GM21723 (cell line): Measurements from ENCODE around the gene PTK7.

Source experiments
- ATAC-seq: cut with Tn5 transposase; IDR thresholded peaks from one replicate; pipeline ENCODE4 v1.9.1; 2021; ENCODE audit warnings: mild to moderate bottlenecking, moderate library complexity; ENCODE audit not compliant: unreplicated experiment

Gene PTK7

GRCh38 chr6:43142101-43142500 lies 66.0 kb downstream of the PTK7 start:
- ATAC-seq, result no peak

GRCh38 chr6:43143235-43144128 lies 67.4 kb downstream of the PTK7 start:
- ATAC-seq, result peak; percentile 81

GRCh38 chr6:43144879-43145278 lies 68.8 kb downstream of the PTK7 start:
- ATAC-seq, result no peak

GRCh38 chr6:43146261-43146660 lies 70.1 kb downstream of the PTK7 start:
- no peak for ATAC-seq

DNA sequence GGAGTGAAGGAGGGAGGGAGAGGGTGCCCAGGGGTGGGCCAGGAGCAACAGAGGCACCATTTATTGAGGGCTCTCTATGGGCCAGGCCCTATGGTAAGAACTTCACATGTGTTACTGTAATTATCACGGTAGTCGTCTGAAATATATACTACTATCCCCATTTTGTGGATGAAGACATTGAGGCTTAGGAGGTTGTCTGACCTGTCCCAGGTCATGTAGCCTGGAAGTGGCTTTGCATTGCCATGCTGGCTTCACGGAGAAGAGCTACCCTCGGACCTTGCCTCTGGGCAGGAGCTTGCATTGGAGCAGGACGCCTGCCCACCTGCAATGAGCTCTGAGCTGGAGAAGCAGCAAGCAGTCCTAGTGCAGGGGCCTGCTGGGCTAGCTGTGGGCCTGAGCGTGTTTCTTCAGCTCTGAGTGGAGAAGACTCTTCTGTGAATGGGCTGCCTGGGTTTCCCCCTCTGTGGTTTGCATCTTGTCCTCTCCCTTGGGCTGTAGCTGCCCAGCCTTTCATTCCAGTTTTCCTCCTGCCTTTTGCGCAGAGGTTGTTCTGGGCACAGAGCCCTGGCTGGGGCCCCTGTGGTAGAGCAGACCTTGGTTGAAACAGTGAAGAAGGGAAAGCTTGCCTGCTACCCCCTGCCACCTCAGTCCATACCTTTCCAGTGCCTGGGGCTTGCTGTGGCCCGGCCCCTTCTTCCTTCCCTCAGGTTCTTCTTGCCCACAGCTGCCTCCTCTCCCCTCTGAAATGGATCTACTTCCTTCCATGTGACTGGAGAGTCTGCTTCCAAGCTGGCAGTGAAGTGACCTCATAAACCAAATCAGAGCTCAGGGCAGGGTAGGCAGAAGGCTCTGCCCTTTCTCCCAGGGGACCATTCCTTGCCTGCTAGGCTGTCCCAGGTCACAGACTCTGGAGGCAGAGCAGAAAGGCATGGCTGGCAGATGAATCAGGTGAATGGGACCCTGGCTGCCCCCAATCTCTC lies 70.9 kb downstream of the PTK7 start:
- no peak for ATAC-seq

GRCh38 chr6:43147691-43148477 lies 71.8 kb downstream of the PTK7 start:
- no peak for ATAC-seq

GRCh38 chr6:43149265-43149664 lies 73.2 kb downstream of the PTK7 start:
- no peak for ATAC-seq

DNA sequence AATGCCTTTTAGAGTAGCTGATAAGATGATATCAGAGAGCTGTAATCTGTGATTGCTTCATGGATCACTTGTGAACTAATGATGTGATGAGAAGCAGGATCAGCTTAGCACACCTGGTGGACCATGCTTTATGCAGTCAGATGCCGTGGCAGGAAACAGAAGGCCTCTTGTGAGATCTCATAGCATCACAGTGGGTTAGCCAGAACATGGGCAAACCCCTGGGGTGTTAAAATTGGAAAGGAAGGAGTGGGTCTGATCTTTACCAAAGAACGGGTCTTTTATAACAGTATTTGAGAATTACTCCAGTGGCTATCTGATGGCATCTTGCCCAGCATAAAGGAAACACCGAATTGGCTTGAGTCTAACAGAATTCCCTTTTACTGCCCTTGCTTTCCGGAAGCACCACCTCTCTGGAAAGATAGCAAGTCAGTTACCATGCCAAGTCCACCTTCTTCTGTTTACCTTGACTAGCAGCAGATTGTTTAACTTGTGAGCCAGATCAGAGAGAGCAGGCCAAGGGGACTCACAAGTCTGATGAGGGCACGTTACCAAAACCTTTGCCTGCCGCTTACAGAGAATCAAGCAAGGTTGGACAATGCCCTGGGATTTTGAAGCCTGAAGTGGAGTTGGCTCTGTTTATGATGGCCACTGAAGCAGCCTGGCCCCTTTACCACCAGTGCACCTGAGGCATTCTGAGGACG lies 74.1 kb downstream of the PTK7 start:
- ATAC-seq, result no peak

- ATAC-seq, result no peak
These were observed 83.5 kb downstream of the PTK7 start for GRCh38 chr6:43159599-43159998.

GRCh38 chr6:43163899-43164298 lies 87.8 kb downstream of the PTK7 start:
- no peak for ATAC-seq

GRCh38 chr6:43170417-43170930 lies 94.4 kb downstream of the PTK7 start:
- ATAC-seq, result no peak

DNA sequence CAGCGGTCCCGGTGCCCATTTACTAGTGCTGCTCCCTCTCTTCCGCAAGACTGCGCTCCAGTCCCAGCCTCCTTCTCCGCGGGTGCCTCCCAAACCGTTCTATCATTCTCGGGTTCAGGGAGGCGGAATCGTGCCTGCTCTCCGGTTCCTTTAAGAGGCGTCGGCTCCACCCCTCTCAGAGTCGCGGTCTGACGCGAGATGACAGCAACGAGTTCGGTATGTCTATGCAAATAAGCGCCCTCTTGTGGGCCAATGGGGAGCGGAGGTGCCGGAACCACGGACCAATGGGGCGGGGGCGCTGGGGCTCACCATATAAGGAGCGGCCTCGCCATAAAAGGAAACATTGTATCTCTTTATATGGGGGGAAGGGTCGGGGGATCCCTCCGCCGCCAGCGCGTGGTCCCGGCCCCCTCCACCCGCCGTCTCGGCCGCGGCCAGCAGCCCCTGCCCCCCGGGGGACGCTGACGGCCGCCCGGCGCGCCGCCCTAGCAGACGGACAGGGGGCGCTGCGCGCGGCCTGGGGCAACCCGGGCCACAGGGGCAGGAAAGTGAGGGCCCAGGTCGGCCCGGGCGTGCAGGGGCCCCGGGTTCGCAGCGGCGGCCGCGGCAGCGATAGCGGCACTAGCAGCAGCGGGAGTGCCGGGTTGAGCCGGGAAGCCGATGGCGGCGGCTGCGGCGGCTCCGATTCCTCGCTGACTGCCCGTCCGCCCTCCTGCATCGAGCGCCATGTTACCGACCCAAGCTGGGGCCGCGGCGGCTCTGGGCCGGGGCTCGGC lies 95.0 kb downstream of the PTK7 start, which contains the start of gene SRF:
SRF (plus strand) TSS at position 339 of the 776 bp plus-strand sequence; CDS start at position 727, 388 bp downstream.
- peak; percentile 54 for ATAC-seq

DNA sequence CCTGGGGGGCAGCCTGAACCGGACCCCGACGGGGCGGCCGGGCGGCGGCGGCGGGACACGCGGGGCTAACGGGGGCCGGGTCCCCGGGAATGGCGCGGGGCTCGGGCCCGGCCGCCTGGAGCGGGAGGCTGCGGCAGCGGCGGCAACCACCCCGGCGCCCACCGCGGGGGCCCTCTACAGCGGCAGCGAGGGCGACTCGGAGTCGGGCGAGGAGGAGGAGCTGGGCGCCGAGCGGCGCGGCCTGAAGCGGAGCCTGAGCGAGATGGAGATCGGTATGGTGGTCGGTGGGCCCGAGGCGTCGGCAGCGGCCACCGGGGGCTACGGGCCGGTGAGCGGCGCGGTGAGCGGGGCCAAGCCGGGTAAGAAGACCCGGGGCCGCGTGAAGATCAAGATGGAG lies 95.6 kb downstream of the PTK7 start:
- ATAC-seq, result no peak

DNA sequence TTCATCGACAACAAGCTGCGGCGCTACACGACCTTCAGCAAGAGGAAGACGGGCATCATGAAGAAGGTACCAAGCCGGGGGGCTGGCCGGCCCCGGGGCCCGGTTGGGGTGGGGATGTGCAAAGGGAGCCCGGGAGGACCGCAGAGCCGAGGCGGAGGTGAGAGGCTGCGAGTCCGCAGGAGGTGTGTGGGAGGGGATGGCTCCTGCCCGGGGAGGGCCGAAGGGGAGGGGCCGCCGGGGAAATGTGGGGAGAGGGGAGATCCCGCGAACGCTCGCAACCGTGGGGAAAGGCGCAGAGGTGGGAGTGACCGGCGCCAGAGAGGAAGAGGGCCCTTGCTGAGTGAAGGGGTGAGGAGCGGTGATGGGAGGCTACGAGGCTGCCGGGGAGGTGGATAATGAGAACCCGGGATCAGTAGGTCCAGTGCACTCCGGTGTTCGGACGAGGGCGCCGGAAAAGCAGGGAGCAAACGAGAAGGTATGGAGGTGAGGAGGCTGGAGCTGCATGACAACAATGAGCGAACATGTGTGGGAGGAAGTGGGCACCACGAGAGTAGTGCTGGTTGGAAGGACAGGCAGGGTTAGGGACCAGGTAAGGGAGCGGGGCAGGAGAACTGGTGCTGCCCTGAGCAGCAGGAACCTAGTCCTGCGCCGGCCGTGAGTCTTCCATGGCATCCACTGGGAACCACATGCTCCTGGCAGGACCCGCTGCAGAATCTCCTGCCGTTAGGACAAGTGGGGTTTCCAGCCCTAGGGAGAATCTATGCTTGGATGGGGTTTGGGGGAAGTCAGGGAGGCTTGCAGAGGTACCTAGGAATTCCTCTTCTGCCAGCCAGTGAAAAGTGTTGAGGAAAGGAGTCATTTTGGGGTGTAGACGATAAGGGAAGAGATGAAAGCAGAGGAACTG lies 96.2 kb downstream of the PTK7 start:
- ATAC-seq, result no peak

- no peak for ATAC-seq
These were observed 97.6 kb downstream of the PTK7 start for GRCh38 chr6:43173591-43174262.

- ATAC-seq, result peak; percentile 67
These were observed 98.4 kb downstream of the PTK7 start for GRCh38 chr6:43174263-43175112.
